Measurements from ENCODE around the gene LTO1.
"Not testable (repeated sequence)": the region's sequence is repeated elsewhere in the genome, so short reads cannot be mapped to it uniquely, and the experiment has no call there.

LTO1 gene

GRCh38 chr11:69630017-69630416 lies 45.1 kb downstream of the LTO1 start:
- no peak for DNase-seq

GRCh38 chr11:69627551-69627950 lies 47.6 kb downstream of the LTO1 start:
- DNase-seq, result no peak

- no peak for DNase-seq
Measured at GRCh38 chr11:69625476-69625875, 49.7 kb downstream of the LTO1 start.

GRCh38 chr11:69624293-69624692 lies 50.9 kb downstream of the LTO1 start:
- DNase-seq, result no peak

GRCh38 chr11:69622097-69622681 lies 53.0 kb downstream of the LTO1 start:
- DNase-seq, result not testable (repeated sequence)

GRCh38 chr11:69620683-69621290 lies 54.4 kb downstream of the LTO1 start:
- DNase-seq, result no peak

- no peak for DNase-seq
Measured at GRCh38 chr11:69618237-69618636, 56.9 kb downstream of the LTO1 start.

GRCh38 chr11:69617682-69618081 lies 57.5 kb downstream of the LTO1 start:
- DNase-seq, result no peak

GRCh38 chr11:69617220-69617619 lies 57.9 kb downstream of the LTO1 start:
- DNase-seq, result no peak

Measured in stimulated activated CD4-positive, alpha-beta T cell treated with anti-CD3 and anti-CD28 coated beads, Interleukin-2, amount 100 ng/mL, for 24 hours (primary cell).